Loucy (cell line): ENCODE results near the gene CENPP.

Experiments
- H2AFZ ChIP-seq: fragments of 200-600 bp; sonication (generic); 2 replicates; pipeline ENCODE4 v1.6.0; 2016; ENCODE audit warnings: antibody characterized with exemption, mild to moderate bottlenecking, low read length, moderate library complexity
- H3F3A ChIP-seq: fragments of 200-600 bp; 2 replicates; pipeline ENCODE4 v1.6.0; 2016; ENCODE audit warnings: antibody characterized with exemption, low read depth, mild to moderate bottlenecking
- H3K27me3 ChIP-seq: fragments of 200-600 bp; sonication (generic); 2 replicates; pipeline ENCODE4 v1.6.1; 2014; ENCODE audit warnings: low read length, mild to moderate bottlenecking; ENCODE audit not compliant: insufficient read depth, poor library complexity, severe bottlenecking
- H3K36me3 ChIP-seq: fragments of 200-600 bp; sonication (generic); 2 replicates; pipeline ENCODE4 v1.6.1; 2016; ENCODE audit warnings: low read length; ENCODE audit not compliant: insufficient read depth
- H3K4me1 ChIP-seq: fragments of 200-600 bp; sonication (generic); 2 replicates; pipeline ENCODE4 v1.5.1; 2014; ENCODE audit warnings: low read length, mild to moderate bottlenecking; ENCODE audit not compliant: insufficient read depth, poor library complexity, severe bottlenecking
- H3K4me2 ChIP-seq: fragments of 200-600 bp; sonication (generic); 2 replicates; pipeline ENCODE4 v1.6.0; 2014; ENCODE audit warnings: antibody characterized with exemption, low read length, low read depth, mild to moderate bottlenecking; ENCODE audit not compliant: poor library complexity, severe bottlenecking
- H3K4me3 ChIP-seq: fragments of 200-600 bp; sonication (generic); 2 replicates; pipeline ENCODE4 v1.5.1; 2014; ENCODE audit warnings: low read length, mild to moderate bottlenecking, mixed read lengths; ENCODE audit not compliant: poor library complexity, severe bottlenecking
- H3K79me2 ChIP-seq: fragments of 200-600 bp; sonication (generic); 2 replicates; pipeline ENCODE4 v1.6.1; 2014; ENCODE audit warnings: low read length; ENCODE audit not compliant: insufficient read depth
- H3K9ac ChIP-seq: fragments of 200-600 bp; sonication (generic); 2 replicates; pipeline ENCODE4 v1.6.0; 2014; ENCODE audit warnings: mild to moderate bottlenecking, low read depth, low read length, moderate library complexity; ENCODE audit not compliant: poor library complexity, severe bottlenecking
- H3K9me2 ChIP-seq: fragments of 200-600 bp; sonication (generic); replicated peaks from 2 replicates; pipeline ENCODE4 v1.6.1; 2016; ENCODE audit warnings: low read depth, low read length, mixed read lengths
- H3K9me3 ChIP-seq: fragments of 200-600 bp; sonication (generic); 2 replicates; pipeline ENCODE4 v1.6.1; 2014; ENCODE audit warnings: mild to moderate bottlenecking, antibody characterized with exemption, low read length, low read depth; ENCODE audit not compliant: insufficient read depth
- H4K20me1 ChIP-seq: fragments of 200-600 bp; sonication (generic); 2 replicates; pipeline ENCODE4 v1.6.0; 2014; ENCODE audit warnings: antibody characterized with exemption, low read length, mild to moderate bottlenecking; ENCODE audit not compliant: insufficient read depth, poor library complexity, severe bottlenecking
- CTCF ChIP-seq: fragments of 200-600 bp; sonication (generic); conservative IDR thresholded peaks from 2 replicates; pipeline ENCODE4 v1.5.1; 2014; ENCODE audit warnings: mild to moderate bottlenecking, antibody characterized with exemption, low read length
- EZH2phosphoT487 ChIP-seq: fragments of 200-600 bp; IDR thresholded peaks from 2 replicates; pipeline ENCODE4 v1.6.1; 2018; ENCODE audit warnings: antibody characterized with exemption, mild to moderate bottlenecking, moderate library complexity, borderline replicate concordance

The CENPP gene

GRCh38 chr9:92315456-92315855 is 10.3 kb upstream of the CENPP start:
- Histone ChIP-seq H3K4me2 (no peak overlapping the region), H3K9me3 (no peaks in the 10 kb centered on the region), H3K4me3 (no peak overlapping the region), H3K4me1 (peaks cover 10% of the 10 kb centered on the region), H4K20me1 (peaks cover 5% of the 10 kb centered on the region), H3K9ac (no peak overlapping the region), H3K9me2 (no peaks in the 10 kb centered on the region), H3K27me3 (no peaks in the 10 kb centered on the region), H3F3A (no peaks in the 10 kb centered on the region), H3K36me3 (peaks cover 57% of the 10 kb centered on the region; the same call in 1 of the 2 replicates), H2AFZ (no peak overlapping the region), H3K79me2 (peaks cover 8% of the 10 kb centered on the region)
- no peak for TF ChIP-seq EZH2phosphoT487
- no peak for TF ChIP-seq CTCF

GRCh38 chr9:92324431-92324830 is 1.3 kb upstream of the CENPP start:
- Histone ChIP-seq H3K4me2 (peak overlapping the region; percentile 89), H3K4me3 (peak overlapping the region; percentile 90), H3K4me1 (peaks cover 39% of the 10 kb centered on the region), H3K9me3 (no peaks in the 10 kb centered on the region), H3K36me3 (peaks cover 9% of the 10 kb centered on the region; the same call in 1 of the 2 replicates), H3F3A (no peaks in the 10 kb centered on the region), H3K27me3 (no peaks in the 10 kb centered on the region), H4K20me1 (peaks cover 3% of the 10 kb centered on the region), H3K79me2 (peaks cover 65% of the 10 kb centered on the region), H2AFZ (peak overlapping the region; percentile 97; the same call in 1 of the 2 replicates), H3K9me2 (no peaks in the 10 kb centered on the region), H3K9ac (peak overlapping the region; percentile 88)
- TF ChIP-seq EZH2phosphoT487 (no peak), CTCF (no peak)

- no peaks in the 10 kb centered on the region for H3K27me3 ChIP-seq
- peak overlapping the region; percentile 88 for H3K9ac ChIP-seq
- peaks cover 3% of the 10 kb centered on the region for H4K20me1 ChIP-seq
- H3K79me2 ChIP-seq = peaks cover 67% of the 10 kb centered on the region
- no peaks in the 10 kb centered on the region for H3K9me2 ChIP-seq
- TF ChIP-seq CTCF (no peak), EZH2phosphoT487 (no peak)
- peaks cover 6% of the 10 kb centered on the region; the same call in 1 of the 2 replicates for H3K36me3 ChIP-seq
- H3K9me3 ChIP-seq = no peaks in the 10 kb centered on the region
- H3K4me2 ChIP-seq = peak overlapping the region; percentile 89
- H2AFZ ChIP-seq = peak overlapping the region; percentile 97
- no peaks in the 10 kb centered on the region for H3F3A ChIP-seq
- H3K4me3 ChIP-seq = peak overlapping the region; percentile 90
- H3K4me1 ChIP-seq = peaks cover 39% of the 10 kb centered on the region
Observed at GRCh38 chr9:92324889-92325268, 874 bp upstream of the CENPP start.
